A549 (cell line): Measurements from ENCODE around the gene RNF38.

Experiments
- CTCF ChIP-seq: fragments of >200 bp; sonication (Bioruptor Twin); formaldehyde crosslinking; IDR thresholded peaks from 3 replicates; pipeline ENCODE4 v1.5.1; 2016
- EP300 ChIP-seq, 2 experiments: fragments of >200 bp; sonication (Bioruptor Twin); formaldehyde crosslinking; IDR thresholded peaks; 2 replicates in 1 of 2; 3 replicates in 1 of 2; pipeline ENCODE4 v1.6.1; 2016 to 2017
- ESRRA ChIP-seq: fragments of 150-350 bp; IDR thresholded peaks from 2 replicates; pipeline ENCODE4 v1.6.1; 2014; ENCODE audit warnings: mild to moderate bottlenecking, low read length, borderline replicate concordance
- FOSL2 ChIP-seq, 2 experiments: fragments of 450-650 bp in 1 of 2; fragments of >200 bp in 1 of 2; sonication (Bioruptor Twin) in 1 of 2; formaldehyde crosslinking; IDR thresholded peaks; 2 replicates each; pipeline versions ENCODE4 v1.5.0 to v1.6.1; 2016 to 2020; ENCODE audit warnings: mild to moderate bottlenecking in 1 of 2, moderate library complexity in 1 of 2
- POLR2A ChIP-seq: IDR thresholded peaks from 2 replicates; pipeline ENCODE4 v1.6.1; 2012; ENCODE audit warnings: mild to moderate bottlenecking, low read length
- REST ChIP-seq: fragments of 200-600 bp; sonication (generic); IDR thresholded peaks from 2 replicates; pipeline ENCODE4 v1.6.1; 2016; ENCODE audit warnings: antibody characterized with exemption, mild to moderate bottlenecking, moderate library complexity

- 0 out of 3 replicates have a peak, but pooled peaks have one; percentile 7 for TF ChIP-seq CTCF
- TF ChIP-seq FOSL2 (IDR thresholded peaks at IDR 0.05): no peak
- TF ChIP-seq FOSL2 (CRISPR knock-in tag; IDR thresholded peaks at IDR 0.05): no peak
- no peak for TF ChIP-seq REST
- no peak for TF ChIP-seq ESRRA
- no peak for TF ChIP-seq EP300 (IDR thresholded peaks at IDR 0.05)
- no peak for TF ChIP-seq POLR2A
Observed at GRCh38 chr9:36415822-36416525, 15.9 kb upstream of the RNF38 start.
